Measurements from ENCODE around the gene MRPL34.
"Not testable (repeated sequence)": the region's sequence is repeated elsewhere in the genome, so short reads cannot be mapped to it uniquely, and the experiment has no call there.

MRPL34 gene

GRCh38 chr19:17305517-17306284 lies at the start of gene MRPL34:
Gene MRPL34 (plus strand): TSS chr19:17305872. CDS start chr19:17305893, 21 bp downstream.
- DNase-seq: peak; percentile 83

- no peak for DNase-seq
Observed at GRCh38 chr19:17256130-17256529, 49.5 kb upstream of the MRPL34 start.

- DNase-seq: no peak
Observed at GRCh38 chr19:17259118-17259780, 46.4 kb upstream of the MRPL34 start.

DNA sequence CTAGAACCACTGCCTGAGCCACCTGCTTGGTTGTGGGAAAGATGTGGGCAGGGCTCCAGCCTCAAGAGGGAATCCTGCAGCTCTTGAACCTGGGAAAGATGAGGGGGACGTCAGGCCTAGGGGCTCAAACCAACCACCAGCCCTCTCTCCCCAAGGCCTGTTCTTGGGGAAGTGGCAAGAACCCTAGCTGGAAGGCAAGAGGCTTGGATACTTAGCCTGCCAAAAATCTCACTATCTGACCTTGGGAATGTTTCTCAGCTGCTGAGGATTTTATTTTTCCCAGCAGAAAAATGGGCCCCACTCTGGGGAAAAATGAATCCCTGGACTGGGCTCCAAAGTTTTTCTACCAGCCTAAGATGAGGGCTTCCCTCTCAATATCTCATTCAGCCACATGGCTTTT lies 45.7 kb upstream of the MRPL34 start:
- DNase-seq: no peak

DNA sequence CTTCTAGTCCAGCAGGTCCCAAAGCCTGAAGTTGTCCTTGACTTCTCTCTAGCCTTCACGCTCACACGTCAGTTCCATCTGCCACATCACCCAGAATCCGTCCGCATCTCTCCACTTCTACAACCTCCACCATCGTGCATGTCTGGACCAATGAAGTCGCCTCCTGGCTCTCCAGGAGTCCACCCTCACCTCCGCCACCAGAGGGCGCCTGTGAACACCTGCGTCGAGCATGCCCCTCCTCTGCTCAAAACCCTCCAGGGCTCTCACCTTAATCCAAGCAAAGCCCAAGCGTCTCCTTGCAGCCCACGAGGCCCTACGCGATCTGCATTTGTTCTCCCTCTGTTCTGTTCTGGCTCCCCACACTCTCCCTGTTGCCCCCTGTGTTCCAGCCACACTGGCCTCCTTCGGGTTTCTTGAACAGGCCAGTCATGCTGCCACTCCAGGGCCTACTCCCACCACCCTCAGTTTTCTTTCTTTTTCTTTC lies 44.8 kb upstream of the MRPL34 start:
- peak; percentile 85 for DNase-seq

GRCh38 chr19:17262557-17262956 lies 43.1 kb upstream of the MRPL34 start:
- DNase-seq: no peak

GRCh38 chr19:17263712-17264640 lies 41.7 kb upstream of the MRPL34 start:
- no peak for DNase-seq

GRCh38 chr19:17264641-17264979 lies 41.1 kb upstream of the MRPL34 start, which contains the start of gene USHBP1:
Gene USHBP1 (minus strand): TSS chr19:17264745. CDS start chr19:17264299, 446 bp downstream.
- DNase-seq: no peak

GRCh38 chr19:17266026-17266425 lies 39.6 kb upstream of the MRPL34 start:
- DNase-seq: no peak

GRCh38 chr19:17266589-17266974 lies 39.1 kb upstream of the MRPL34 start:
- no peak for DNase-seq

DNA sequence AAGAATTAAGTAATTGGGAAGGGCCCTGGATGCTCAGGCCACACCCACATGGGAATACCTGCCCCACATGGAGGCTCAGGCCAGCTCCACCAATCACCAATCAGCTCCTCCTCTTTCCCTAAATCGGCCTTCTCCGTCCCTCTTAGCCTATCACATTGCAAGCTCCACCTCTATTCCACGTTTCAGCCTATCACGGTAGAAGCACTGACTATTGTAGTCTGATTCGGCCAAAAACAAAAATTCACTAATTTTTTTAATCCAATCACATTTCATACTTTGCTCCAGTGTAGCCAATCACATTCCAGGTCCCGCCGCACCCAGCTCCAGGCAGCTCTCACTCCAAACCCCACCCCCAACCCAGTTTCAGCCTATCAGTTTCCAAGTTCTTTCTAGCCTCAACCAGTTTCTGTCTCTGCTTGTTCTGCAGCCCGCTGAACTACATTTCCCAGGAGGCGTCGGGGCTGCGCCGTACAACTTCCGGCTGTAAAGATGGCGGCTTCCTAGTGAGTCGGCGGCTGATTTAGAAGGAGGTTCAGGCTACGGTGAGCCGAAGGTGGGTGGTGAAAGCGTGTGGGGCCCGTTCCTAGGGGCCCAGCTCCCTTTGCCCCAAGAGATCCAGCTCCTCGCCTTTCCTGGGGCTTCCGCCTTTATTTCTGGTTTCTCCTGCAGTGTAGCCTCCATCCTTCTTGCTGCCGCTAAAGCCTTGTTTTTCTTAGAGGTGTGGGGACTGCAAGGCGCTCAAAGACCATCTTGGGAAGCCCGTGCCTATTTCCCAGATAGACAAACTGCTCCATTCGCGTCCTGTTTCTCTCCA lies 38.5 kb upstream of the MRPL34 start, which contains the start of gene BABAM1:
BABAM1 (plus strand) TSS at position 469 of the 814 bp plus-strand sequence. CDS start 1,364 bp downstream, outside the sequence.
- peak; percentile 88 for DNase-seq

DNA sequence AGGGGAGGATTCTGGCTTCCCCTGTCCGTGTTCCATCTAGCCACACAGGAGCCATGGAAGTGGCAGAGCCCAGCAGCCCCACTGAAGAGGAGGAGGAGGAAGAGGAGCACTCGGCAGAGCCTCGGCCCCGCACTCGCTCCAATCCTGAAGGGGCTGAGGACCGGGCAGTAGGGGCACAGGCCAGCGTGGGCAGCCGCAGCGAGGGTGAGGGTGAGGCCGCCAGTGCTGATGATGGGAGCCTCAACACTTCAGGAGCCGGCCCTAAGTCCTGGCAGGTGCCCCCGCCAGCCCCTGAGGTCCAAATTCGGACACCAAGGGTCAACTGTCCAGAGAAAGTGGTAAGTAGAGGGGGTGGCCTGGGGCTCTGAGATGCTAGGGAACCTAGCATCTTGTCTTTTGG lies 36.9 kb upstream of the MRPL34 start:
- no peak for DNase-seq

- not testable (repeated sequence) for DNase-seq
Observed at GRCh38 chr19:17274892-17275291, 30.8 kb upstream of the MRPL34 start.

DNA sequence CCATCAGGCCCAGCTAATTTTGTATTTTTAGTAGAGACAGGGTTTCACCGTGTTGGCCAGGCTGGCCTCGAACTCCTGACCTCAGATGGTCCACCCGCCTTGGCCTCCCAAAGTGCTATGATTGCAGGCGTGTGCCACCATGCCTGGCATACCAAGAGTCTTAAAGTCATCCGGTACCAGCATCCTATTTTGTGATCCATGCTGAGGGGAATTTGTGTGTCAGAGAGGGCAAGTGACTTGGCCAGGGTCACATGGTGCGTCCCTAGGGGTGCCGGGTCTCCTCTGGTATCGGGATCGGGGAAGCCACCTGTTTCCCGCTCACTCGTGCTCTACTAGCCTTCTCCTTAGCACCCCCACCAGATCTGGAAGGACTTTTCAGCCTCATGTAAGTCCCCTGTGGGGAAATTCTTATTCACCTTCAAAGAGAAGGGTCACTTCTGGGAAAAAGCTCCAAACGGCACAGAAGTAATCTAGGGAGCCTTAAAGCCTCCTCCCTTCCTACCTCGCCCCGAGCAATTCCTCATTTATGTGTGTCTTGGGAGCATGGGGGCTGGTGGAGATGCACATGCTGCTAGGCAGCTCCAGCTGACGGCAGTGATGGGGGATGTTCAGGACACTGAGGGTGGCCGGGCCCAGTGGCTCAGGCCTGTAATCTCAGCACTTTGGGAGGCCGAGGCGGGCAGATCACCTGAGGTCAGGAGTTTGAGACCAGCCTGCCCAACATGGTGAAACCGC lies 30.1 kb upstream of the MRPL34 start:
- DNase-seq: no peak

GRCh38 chr19:17279436-17279835 lies 26.2 kb upstream of the MRPL34 start:
- DNase-seq: no peak

DNA sequence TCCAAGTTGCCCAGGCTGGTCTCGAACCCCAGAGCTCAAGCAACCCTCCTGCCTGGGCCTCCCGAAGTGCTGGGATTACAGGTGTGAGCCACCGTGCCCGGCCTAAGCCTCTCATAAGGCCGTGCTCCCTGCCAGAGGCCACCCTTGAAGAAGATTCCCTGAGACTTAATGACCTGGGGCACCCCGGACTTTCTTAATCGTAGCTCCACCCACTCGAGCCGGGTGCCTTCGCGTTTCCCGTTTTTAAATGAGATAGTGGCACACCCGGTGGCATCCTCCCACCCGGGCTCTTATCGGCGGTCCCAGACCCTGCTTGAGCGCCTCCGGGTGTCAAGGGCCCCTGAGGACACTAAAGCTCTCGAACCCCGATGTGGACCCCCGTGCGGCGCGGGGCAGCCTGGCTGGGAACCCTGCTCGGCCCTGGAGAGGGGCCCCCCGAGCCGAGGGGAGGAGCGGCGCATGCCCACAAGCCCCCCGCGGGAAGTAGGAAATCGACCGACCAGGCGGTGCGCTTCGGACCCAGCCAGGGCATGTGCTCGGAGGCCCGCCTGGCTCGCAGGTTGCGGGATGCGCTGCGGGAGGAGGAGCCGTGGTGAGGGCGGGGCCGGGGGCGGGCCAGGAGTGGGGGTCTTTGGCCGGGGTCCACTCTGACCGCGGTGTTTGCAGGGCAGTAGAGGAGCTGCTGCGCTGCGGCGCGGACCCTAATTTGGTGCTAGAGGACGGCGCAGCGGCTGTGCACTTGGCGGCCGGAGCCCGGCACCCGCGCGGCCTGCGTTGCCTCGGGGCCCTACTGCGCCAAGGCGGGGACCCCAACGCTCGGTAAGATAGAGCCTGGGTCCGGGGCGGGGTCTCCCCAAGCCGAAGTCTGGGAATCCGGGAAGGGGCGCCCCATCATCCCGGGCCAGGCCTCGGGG lies 24.0 kb upstream of the MRPL34 start, which contains the start of gene ANKLE1:
ANKLE1 (plus strand) TSS at position 511 of the 914 bp plus-strand sequence; CDS start at position 531, 20 bp downstream.
- no peak for DNase-seq

GRCh38 chr19:17282488-17283125 lies 23.1 kb upstream of the MRPL34 start:
- peak; percentile 66 for DNase-seq

DNA sequence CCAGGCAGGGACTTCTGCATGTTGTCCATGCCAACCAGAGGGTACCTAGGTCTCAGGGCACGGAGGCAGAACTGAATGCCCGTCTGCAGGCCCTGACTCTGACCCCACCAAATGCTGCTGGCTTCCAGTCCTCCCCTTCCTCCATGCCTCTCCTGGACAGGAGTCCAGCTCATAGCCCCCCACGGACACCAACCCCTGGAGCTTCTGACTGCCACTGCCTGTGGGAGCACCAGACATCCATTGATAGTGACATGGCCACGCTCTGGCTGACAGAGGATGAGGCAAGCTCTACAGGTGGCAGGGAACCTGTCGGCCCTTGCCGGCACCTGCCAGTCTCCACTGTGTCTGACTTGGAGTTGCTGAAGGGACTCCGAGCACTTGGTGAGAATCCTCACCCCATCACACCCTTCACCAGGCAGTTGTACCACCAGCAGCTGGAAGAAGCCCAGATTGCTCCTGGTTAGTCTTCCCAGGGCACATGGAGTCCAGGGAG lies 22.1 kb upstream of the MRPL34 start:
- no peak for DNase-seq

GRCh38 chr19:17285415-17286135 lies 20.1 kb upstream of the MRPL34 start:
- no peak for DNase-seq
